ENCODE data around the gene PARD3.
"Not testable (repeated sequence)": the region's sequence is repeated elsewhere in the genome, so short reads cannot be mapped to it uniquely, and the experiment has no call there.

The PARD3 gene

DNA sequence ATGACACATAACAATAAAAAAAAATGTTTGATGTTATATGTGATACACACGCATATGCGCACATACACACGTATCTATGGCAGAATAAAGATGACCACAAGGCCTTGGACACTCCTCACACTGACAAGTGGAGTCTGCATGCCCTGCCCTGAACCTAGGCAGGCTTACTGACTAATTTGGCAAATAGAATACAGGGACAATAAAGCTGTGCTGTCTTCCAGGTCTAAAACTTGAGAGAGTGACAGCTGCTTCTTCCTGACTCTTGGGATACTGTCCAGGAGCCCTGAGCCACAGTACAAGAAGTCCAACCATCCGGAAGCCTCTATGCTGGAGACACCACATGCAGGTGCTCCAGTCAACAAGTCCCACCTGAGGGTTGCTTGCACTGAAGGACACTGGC is 20.3 kb downstream of the PARD3 start:
- H3K4me3 ChIP-seq (ENCODE audit: low read depth, low read length), result no peak overlapping the region
- in situ Hi-C loops (cut with HindIII; ENCODE audit: low sequenced_read_pairs), result no loop called here
- DNase-seq (ENCODE audit: low read depth), result no peak
- TF ChIP-seq, protein P1, sequence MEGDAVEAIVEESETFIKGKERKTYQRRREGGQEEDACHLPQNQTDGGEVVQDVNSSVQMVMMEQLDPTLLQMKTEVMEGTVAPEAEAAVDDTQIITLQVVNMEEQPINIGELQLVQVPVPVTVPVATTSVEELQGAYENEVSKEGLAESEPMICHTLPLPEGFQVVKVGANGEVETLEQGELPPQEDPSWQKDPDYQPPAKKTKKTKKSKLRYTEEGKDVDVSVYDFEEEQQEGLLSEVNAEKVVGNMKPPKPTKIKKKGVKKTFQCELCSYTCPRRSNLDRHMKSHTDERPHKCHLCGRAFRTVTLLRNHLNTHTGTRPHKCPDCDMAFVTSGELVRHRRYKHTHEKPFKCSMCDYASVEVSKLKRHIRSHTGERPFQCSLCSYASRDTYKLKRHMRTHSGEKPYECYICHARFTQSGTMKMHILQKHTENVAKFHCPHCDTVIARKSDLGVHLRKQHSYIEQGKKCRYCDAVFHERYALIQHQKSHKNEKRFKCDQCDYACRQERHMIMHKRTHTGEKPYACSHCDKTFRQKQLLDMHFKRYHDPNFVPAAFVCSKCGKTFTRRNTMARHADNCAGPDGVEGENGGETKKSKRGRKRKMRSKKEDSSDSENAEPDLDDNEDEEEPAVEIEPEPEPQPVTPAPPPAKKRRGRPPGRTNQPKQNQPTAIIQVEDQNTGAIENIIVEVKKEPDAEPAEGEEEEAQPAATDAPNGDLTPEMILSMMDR (IDR thresholded peaks at IDR 0.05; ENCODE audit: low read depth, low read length, missing control alignments), result no peak

DNA sequence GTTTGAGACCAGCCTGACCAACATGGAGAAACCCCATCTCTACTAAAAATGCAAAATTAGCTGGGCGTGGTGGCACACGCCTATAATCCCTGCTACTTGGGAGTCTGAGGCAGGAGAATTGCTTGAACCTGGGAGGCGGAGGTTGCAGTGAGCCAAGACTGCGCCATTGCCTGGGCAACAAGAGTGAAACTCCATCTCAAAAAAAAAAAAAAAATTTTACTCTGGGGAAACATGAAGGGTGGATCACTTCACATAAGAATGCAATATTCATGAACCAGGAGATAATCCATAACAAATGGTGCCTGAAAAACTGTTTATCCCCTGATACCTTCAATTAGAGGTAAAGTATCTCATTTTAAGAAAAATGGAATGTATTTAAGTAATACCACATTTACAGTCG is 21.5 kb downstream of the PARD3 start:
- H3K4me3 ChIP-seq (ENCODE audit: low read depth, low read length); DNase-seq (ENCODE audit: low read depth); in situ Hi-C loops (cut with HindIII; ENCODE audit: low sequenced_read_pairs): not testable (repeated sequence)

DNA sequence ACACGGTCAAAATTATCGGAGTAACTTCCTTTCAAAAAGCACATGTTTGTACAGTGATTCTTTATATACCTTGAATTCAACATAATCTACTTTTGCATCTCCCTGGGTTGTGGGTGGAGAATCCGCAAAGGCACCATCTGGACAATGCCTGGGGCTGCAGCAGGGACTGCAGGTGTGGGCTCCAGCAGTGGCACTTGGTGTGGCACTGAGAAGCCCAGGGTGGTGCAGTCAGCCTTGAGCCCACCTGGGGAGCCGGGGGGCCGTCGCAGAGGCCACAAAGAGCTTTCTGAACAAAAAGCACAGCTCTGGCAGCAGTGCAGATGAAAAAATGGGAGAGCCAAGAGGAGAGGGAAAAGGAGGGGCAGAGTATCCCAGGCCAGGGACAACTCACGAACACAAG is 22.2 kb downstream of the PARD3 start:
- in situ Hi-C loops (cut with HindIII; ENCODE audit: low sequenced_read_pairs), result no loop called here
- TF ChIP-seq, protein P1 (IDR thresholded peaks at IDR 0.05; ENCODE audit: low read depth, low read length, missing control alignments), result no peak
- H3K4me3 ChIP-seq (ENCODE audit: low read depth, low read length), result no peak overlapping the region
- DNase-seq (ENCODE audit: low read depth), result no peak

DNA sequence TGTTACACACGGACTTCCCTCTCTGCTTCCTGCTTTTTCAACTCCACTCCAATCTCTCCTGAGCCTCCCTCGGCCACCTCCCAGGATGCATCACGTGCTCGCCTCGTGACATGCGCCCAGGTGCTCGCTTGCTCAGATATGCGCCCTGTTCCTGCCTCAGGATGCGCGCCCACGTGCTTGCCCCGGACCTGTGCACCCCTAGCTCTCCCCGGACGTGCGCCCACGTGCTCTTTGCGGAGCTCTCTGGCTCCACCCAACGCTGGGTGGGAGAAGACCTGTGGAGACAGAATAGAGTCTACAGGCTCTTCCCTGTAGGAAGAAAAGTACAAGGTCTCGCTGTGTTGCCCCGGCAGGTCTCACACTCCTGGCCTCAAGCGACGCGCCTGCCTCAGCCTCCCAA is 23.1 kb downstream of the PARD3 start:
- TF ChIP-seq, protein P1 (IDR thresholded peaks at IDR 0.05; ENCODE audit: low read depth, low read length, missing control alignments), result no peak
- no peak overlapping the region for H3K4me3 ChIP-seq (ENCODE audit: low read depth, low read length)
- in situ Hi-C loops (cut with HindIII; ENCODE audit: low sequenced_read_pairs), result no loop called here
- DNase-seq (ENCODE audit: low read depth), result no peak

DNA sequence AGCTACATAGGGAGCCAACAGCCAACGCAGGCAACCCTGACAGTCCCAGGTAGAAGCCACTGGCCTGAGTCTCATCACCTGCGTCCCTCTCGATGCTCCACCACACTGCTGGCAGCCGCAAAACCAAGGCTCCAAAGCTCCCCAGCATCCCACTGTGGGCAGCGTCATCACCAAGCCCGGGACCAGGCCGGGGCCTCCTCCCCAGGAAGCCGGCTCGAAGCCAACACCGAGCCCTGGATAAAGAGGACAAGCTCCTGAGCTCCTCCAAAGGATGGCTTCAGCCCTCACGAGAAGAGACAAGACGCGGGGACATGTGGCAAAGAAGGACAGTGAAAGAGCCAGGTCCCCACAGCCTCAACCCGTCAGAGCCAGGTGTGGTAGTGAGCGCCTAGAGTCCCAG is 23.9 kb downstream of the PARD3 start:
- no peak overlapping the region for H3K4me3 ChIP-seq (ENCODE audit: low read depth, low read length)
- no peak for DNase-seq (ENCODE audit: low read depth)
- in situ Hi-C loops (cut with HindIII; ENCODE audit: low sequenced_read_pairs), result no loop called here
- TF ChIP-seq, protein P1 (IDR thresholded peaks at IDR 0.05; ENCODE audit: low read depth, low read length, missing control alignments), result no peak

DNA sequence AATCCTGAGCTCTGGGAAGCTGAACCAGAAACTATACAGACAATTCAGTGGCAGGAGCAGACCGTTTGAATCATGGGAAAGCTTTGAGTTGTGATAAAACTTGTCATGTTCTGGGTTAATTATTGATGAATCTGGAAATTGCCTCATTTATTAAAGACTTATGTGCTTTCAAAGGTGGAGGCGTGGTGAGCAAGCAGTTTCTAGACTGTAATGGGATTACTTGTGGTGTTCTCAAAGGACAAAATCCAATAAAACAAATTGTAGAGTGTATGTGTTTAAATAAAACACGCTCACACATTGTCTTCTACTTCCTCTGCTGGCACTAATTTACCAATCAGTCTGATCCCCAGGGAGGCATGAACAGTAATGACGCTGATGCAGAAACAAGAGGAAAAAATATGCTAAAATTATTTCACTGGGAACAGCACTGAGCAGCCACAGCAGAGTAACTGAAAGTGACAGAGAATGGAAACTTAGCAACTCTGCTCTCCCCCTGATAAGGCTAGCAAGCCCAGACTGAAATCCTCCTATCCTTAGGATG is 25.1 kb downstream of the PARD3 start:
- in situ Hi-C loops (cut with HindIII; ENCODE audit: low sequenced_read_pairs), result no loop called here
- H3K4me3 ChIP-seq (ENCODE audit: low read depth, low read length), result no peak overlapping the region
- DNase-seq (ENCODE audit: low read depth), result no peak
- TF ChIP-seq, protein P1 (IDR thresholded peaks at IDR 0.05; ENCODE audit: low read depth, low read length, missing control alignments), result no peak

DNA sequence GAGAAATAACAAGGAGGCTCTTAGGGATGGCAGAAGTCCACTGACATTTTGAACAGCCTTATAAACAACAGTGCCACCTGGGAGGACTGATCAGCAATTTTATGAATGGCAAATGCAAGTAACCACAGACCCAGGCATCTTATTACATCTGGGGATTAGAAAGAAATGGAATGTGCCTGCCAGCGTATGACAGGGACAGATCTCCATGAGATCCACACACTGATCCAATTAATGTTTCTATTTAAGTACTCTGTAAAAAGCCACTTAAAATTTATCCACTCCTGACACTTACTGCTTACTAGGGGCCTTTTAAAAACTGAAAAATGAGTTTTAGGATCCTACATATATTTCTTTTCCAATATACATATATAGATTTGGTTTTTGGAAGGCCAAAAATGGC is 28.6 kb downstream of the PARD3 start:
- in situ Hi-C loops (cut with HindIII; ENCODE audit: low sequenced_read_pairs), result no loop called here
- H3K4me3 ChIP-seq (ENCODE audit: low read depth, low read length), result no peak overlapping the region
- DNase-seq (ENCODE audit: low read depth), result no peak
- TF ChIP-seq, protein P1 (IDR thresholded peaks at IDR 0.05; ENCODE audit: low read depth, low read length, missing control alignments), result no peak
